NCI-H774 (cell line): ENCODE data around the gene PPT2.
"Not testable (repeated sequence)": the region's sequence is repeated elsewhere in the genome, so short reads cannot be mapped to it uniquely, and the experiment has no call there.

Experiments
- DNase-seq: peaks from one replicate; lab custom pipeline; 2025; lab: John Stamatoyannopoulos, UW

PPT2 gene

GRCh38 chr6:32210191-32210601 is 56.3 kb downstream of the PPT2 start:
- no peak for DNase-seq

- DNase-seq, result not testable (repeated sequence)
Measured at GRCh38 chr6:32211432-32211831, 57.5 kb downstream of the PPT2 start.

GRCh38 chr6:32212076-32212760 is 58.3 kb downstream of the PPT2 start:
- no peak for DNase-seq
